Measurements from ENCODE around the gene COG8.

DNA sequence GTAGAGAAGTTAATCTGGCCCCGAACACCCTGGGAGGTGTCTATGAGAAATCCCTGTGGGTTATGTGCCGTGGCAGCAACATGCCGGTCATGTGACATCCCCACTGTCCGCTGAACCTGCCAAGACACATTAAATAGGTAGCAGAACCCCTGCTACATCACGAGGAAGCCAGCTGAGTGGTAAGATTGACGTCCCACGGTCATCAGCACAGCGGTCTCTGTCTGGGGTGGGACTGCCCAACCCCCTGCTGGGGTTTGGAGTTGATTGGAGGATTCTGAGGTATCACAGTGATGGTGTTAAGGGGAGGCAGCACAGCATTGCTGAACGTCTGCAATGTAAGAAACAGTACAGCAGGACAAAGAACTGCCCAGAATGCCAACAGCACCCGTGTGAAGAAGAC, 10.2 kb upstream of the COG8 start:
- TF ChIP-seq, protein P1, sequence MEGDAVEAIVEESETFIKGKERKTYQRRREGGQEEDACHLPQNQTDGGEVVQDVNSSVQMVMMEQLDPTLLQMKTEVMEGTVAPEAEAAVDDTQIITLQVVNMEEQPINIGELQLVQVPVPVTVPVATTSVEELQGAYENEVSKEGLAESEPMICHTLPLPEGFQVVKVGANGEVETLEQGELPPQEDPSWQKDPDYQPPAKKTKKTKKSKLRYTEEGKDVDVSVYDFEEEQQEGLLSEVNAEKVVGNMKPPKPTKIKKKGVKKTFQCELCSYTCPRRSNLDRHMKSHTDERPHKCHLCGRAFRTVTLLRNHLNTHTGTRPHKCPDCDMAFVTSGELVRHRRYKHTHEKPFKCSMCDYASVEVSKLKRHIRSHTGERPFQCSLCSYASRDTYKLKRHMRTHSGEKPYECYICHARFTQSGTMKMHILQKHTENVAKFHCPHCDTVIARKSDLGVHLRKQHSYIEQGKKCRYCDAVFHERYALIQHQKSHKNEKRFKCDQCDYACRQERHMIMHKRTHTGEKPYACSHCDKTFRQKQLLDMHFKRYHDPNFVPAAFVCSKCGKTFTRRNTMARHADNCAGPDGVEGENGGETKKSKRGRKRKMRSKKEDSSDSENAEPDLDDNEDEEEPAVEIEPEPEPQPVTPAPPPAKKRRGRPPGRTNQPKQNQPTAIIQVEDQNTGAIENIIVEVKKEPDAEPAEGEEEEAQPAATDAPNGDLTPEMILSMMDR (IDR thresholded peaks at IDR 0.05), result no peak
- TF ChIP-seq POLR2A (IDR thresholded peaks at IDR 0.05), result no peak
